ENCODE results near the gene BAHCC1.

The BAHCC1 gene

DNA sequence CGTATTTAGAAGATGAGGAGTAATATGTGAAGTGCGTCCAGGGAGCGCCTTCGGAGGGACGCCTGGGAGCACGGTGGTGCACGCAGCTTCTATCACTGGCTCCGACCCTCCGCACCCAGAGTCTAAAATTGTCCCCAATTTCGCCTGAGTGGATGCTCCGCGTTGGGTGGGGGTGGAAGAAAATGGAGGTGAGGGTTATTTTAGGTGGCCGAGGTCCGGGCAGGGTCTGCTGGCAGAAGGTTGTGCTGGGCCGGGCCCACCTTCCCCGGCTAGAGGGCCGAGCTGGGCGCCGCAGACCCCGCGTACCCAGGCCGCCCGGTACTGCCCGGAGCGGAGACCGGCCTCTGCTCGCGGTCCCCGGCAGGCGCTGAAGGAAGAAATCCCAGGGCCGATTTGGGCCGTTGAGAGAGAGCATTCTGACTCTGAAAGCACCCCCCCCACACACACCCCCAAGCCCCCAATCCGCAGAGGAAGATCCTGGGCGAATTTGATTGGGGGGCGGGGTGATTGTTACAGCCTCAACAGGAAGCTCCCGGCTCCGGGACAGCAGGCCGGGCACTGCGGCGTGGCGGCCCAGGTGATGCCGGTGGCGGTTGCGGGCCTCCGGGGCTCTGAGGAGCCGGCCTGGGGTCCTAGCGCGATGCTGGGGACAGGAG lies 3.0 kb downstream of the BAHCC1 start:
- no peak for DNase-seq (ENCODE audit: low spot score)

DNA sequence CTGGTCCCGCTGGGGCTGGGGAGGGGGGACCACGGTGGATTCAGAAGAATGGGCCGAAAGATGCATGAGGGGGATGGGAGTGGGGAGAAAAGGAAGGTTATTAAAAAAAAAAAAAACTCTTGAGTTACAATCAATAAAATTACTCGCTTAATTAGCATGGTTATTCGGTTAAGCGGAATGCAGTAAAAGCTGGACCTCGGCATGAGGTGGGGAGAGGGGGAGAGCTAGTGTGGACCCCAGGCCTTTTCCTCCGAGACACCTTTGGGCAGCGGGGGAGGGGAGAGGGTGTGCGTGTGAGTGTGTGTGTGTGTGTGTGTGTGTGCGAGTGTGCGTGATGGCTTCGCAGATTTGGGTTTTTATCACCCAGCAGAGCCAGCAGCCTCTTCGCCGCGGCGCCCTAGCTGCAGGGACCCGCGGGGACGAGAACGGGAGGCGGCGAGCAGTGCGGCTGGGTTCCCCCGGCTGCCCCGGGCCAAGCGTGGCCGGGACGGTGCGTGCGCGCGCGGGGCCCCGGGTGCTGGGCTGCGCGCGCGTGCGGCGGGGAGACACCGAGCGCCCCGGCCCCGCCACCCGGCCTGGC lies 3.7 kb downstream of the BAHCC1 start:
- no peak for DNase-seq (ENCODE audit: low spot score)

DNA sequence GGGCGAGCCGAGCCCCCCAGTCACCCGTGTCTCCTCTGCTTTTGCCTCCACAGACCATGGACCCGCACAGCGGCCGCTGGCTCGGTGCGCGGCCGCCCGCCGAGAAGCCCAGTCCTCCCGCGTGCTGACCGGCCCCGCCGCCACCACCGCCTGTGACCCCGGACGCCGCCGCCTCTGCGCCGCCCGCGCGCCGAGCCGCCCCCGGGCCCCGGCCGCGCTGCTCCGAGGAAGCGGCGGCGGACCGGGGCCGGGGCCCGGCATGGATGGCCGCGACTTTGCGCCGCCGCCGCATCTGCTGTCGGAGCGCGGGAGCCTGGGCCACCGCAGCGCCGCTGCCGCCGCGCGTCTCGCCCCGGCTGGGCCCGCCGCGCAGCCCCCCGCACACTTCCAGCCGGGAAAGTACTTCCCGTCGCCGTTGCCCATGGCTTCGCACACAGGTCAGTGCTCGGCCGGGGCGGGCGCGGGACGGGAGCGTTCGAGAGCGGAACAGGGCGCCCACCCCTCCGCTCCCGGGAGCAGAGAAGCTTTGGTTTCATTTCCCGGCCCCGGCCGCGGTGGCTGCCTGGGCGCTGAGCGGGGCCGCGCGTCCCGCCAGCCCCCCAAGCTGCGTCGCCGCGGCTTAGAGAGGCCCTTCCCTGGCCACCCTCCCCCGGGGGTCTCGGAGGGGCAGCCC lies 4.4 kb downstream of the BAHCC1 start:
- no peak for DNase-seq (ENCODE audit: low spot score)

DNA sequence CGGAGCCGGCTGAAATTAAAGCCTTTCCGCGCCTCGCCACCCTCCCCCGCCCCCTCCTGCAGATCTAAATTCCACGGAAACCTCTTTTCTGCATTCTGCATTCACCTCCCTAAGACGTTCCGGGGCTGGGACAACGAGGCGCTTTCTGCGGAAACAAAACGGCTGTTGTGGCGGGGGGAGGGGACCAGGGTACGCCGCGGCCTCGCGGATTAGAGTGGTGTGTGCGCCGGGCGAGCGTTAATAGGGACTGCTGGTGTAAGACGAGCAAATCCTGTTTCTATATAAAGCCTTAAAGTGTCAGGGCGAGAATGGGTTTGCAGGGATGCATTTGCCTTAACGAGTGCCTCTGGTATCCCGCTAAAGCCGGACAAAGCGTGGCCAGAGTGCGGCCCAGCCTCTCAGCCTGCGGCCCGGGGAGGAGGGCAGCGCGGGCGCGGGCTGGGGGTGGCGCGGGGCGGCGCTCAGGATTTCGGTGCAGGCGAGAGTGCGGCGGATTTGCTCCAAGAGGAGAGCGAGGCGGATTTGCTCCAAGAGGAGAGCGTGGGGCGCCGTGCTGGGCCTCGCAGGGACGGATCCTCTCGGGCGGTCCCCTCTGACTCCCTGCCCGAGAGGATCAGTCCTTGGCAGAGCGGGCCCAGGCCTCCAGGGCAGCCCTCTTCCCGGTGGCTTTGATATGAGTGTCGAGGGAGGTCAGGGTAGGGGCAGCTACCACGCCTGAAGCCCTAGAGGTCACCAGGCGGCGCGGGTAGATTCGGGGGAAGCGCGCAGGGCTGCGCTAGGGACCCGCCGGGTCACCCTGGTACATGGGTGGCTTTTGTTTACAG lies 5.1 kb downstream of the BAHCC1 start:
- no peak for DNase-seq (ENCODE audit: low spot score)

DNA sequence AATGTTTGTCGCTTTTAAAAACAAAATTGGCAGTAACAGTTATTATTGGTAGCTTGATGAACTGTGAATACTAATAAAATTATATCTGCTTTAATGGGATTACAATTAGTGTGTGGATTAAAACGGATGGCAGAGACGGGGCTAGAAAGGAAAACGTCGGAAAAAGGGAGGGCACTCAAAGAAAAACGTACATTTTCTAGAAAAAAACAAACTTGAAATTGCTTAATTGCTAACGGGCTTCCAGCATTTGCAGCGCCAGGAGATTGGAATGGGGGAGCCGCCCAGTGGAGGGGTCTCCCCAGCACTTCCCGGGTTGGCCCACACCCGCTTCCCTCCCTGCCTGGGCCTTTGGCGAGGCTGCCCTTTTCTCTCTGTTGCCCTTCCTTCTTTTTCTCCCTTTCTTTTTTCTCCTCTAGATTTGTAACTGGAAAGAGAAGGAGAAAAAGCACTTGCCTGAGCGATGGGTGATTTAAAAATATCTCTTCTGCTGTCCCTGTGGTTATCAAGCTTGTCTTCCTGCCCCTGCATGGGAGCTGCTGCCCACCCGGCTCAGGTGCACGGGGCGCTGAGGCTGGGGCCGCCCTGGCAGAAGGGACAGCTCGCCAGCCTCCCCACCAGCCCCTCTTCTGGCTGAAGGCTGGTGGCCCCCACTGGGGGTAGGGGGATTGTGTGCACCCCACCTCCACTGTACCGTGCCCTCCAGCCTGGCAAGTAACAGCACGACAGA lies 5.9 kb downstream of the BAHCC1 start:
- DNase-seq (ENCODE audit: low spot score) = no peak

DNA sequence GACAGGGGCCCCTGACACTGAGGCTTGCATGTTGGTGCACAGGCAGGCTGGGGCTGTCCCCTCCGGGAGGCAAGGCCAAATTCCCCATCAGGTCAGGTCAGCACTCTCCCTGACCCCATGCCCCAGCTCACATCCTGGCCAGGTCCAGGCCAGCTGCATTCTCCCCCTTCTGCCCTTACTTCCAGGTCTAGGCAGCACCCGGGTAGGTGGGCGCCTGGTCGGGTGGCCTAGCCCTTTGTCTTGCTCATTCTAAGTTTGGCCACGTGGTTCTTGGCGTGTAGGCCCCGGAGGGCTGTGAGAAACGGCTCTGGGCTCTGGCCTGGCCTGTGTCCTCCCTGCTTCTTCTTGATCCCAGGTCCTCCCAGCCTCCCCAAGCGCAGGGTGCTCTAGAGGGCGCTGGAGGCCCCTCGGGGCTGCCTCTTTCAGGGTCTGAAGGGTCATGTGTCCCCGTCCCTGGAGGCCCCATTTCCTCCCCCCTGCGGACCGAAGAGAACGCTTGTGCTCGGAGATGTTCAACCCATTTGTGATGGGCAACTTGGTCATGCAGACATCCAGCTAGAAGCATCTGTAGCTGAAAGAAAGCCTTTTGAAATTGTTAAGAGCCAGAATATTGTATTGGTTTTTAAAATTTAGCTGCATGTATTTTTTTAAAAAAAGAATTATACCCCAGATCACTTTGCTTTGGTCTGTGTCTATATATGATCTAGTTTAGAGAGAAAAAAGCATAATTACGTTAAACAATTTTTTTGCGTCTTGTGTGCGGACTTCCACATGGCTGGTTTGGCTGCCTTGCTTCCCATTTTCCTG lies 6.7 kb downstream of the BAHCC1 start:
- no peak for DNase-seq (ENCODE audit: low spot score)

DNA sequence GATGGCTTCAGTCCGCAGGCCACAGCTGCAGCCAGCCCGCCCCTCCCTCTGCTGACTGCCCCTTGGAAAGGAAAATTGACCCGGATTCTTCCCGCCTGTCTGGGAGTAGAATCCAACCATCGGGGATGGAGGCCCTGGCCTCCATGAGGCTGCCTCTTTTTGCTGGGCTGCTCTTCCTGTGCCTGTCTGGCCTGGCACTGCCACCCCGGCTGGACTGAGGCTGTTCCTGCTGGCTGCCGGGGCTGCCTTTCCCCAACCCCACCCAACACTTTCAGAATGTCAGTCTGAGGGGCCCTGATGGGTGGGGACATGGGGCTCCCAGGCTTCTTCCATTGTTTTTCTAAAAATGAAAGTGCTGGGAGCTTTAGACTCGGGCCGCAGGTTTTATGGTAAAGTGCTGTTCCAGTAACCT lies 7.3 kb downstream of the BAHCC1 start:
- no peak for DNase-seq (ENCODE audit: low spot score)

DNA sequence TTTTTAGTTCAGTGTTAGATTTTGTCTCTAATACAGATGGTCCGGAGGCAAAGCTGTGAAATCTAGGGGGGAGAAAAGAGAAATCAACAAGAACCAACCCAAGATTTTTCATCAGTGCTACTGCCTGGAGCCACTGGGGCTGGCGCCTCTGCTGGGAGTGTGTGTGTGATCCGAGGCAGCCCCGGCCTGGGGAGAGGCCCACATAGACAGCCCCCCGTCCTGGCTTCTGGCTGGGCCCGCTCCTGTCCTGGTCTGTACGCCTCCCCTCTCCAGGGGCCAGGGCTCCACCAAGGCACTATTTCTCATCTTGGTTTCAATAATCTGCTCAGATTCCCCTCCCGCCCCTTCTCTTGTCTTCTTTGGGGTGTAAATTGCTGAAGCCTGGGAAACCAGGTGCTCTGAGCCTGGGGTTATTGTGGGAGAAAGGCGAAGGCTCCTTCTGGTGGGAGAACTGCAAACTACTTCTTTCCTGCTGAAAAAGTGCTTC lies 7.8 kb downstream of the BAHCC1 start:
- DNase-seq (ENCODE audit: low spot score) = no peak

DNA sequence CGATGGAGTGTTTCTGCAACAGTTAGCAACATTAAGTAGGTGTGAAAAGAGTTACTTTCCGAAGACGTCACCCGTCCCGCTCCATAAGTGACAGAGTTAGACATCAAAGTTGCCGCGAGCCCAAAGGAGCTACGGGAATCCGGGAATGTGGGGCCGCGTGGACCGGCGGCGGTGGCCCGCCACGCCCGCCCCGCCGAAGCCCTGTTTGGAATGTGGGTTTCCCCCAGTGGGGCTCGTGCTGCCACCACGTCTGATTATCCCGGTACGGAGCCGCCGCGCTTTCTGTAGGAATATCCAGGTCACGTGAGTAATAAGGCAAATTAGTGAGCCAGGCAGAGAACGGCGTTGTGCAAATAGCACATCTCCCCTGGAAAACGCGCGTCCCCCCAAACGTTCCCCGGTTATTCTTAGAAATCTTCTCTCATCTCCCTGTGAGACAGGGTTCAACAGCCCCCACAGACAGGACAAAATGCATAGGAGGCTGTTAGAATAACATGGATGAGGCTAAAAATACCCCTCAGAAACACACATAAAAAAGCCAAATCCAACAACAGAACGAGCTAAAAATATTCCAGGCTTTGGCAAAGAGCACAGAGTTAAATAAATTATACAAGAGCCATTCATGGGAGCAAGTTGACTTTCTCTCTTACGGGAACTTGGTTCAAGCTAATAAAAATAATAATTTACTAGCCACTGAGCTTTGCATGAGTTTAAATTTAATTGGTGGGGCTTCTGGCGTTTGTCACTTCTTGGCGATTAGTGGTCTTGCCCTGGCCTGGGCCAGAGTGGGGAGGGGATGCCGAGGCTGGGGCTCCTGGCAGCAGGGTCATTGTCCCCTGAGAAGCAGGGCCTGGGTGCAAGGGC lies 8.6 kb downstream of the BAHCC1 start:
- DNase-seq (ENCODE audit: low spot score) = no peak

DNA sequence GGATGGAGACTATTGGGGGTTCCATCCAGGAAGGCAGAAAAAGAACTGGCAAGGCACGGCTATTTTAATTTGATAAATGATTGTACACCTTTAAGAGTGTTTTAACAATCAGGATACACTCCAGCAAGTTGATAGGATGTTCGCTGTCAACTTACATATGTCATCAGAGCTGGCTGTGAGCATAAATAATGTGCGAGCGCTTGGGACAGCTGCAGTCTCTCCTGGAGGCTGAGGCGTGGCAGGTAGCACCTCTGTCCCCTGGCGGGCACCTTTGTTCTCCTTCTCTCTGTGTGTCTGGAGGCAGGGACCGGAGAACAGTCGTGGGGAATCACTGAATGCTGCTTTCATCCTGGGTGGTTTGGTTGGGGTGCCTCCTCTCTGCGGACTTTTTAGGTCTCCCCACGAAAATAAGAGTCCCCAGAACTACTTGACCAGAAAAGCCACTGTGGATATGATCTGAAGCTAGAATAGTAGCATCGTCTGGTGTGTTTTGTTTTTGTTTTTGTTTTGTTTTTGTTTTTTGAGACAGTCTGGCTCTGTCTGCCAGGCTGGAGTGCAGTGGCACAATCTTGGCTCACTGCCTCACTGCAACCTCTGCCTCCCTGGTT lies 9.4 kb downstream of the BAHCC1 start:
- no peak for DNase-seq (ENCODE audit: low spot score)

DNA sequence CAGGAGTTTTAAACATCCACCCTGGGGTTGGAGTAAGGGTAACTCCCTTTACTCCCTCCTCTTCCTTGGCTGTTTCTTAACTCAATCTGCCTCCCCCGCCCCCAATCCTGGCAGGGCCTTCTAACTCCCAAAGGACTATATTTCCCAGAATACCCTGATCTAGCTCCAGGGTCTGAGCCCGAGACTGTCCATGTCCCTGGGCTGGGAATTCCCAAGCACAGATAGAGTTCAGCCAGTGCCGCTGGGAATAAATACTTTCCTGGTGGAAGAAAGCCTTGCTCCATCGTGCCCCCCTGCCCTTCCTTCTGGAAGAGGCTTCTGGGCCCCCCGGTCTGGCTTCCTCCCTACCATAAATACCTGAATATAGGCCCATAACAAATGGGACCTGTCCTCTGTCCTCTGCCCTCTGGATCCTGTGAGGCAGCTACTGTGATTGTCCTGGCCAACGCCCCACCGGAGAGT lies 10.2 kb downstream of the BAHCC1 start:
- no peak for DNase-seq (ENCODE audit: low spot score)

DNA sequence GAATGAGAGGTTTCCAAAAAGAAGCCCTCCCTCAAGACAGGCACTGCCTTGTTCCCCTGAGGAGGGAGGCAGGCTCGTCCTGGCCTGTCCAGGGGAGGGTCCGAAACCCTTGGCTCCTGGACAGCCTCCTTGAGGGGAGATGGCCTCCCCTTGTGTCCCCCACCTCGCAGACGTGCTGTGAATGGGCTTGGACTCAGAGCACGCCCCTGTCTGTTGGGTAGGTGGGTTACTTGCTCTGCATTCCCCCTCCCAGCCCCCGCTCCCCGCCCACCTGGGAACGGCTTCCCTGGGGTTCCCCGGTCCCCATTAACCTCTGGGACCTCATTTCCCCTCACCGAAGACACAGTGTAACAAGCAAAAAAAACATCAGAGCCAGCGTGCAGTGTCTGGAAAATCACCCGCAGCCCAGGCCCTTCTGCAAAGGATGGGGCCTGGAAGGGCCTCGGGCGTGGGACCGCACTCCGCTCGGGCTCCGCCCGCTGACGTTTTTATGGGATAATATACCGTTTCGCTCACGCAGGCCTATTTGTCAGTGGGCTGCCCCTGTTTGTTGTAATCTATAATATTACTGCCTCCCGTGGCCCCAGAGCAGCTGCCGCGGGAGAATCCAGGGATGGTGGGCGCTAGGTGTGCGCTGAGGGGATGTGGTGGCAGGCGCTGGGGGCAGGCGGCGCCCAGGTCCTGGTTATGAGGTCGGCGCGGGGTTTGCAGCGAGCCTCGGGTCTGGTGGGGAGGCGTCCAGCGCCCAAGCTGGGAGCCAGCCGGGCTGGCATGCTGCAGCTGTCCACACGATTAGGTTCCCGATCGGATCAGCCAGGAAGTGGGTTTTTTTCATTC lies 11.1 kb downstream of the BAHCC1 start:
- no peak for DNase-seq (ENCODE audit: low spot score)

DNA sequence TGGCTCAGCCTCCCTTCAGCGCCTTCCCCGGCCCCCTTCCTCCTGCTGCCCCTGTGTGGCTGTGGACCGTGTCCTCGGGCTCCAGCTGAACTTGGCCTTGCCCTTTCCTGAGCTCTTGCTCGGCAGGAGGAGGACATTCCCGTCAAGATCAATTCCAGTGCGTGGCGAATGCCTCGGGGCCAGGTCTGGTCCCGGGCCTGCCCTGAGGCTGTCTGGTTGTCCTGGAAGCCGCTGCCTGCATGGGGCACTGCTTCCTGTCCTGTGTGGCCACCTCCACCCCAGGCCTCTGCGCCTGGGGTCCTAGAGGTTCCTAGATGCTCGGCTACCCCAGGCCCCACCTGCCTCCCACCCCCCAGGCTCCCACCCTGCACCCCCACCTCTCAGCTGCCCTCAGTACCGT lies 12.8 kb downstream of the BAHCC1 start:
- DNase-seq (ENCODE audit: low spot score) = no peak

DNA sequence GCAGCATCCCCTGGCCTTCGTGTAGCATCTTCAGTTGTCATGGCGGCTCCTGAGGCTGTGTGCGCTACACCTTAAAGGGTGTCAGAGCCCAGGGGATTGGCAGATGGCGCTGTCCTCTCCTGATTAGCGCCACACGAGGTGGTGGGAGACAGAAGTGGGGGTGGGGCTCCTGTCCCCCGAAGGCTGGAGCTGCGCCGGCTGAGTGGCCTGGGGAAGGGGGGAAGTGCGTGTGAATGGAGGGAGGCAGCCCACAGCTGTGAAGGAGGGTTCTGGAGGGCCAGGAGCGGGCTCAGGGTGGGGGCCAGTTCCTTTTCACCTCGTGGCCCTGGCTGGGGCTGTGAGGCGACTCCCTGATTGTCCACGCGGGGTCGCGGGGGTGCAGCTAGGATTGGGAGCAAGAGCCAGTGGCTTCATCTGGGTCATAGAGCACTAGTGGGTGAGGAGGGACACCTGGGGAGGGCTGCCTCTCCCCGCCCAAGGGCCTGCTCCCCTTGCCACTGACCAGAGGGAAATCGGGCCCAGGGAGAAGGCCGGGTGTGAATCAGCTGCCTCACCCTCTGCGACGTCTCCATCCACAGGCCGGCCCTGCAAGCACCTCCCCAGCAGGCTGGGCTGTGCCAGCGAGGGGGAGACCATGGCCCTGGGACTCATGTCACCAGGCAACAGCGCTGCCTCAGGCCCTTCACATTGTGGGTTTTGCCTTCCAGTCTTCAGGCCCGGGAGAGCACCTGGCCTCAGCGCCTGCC lies 14.1 kb downstream of the BAHCC1 start:
- no peak for DNase-seq (ENCODE audit: low spot score)

DNA sequence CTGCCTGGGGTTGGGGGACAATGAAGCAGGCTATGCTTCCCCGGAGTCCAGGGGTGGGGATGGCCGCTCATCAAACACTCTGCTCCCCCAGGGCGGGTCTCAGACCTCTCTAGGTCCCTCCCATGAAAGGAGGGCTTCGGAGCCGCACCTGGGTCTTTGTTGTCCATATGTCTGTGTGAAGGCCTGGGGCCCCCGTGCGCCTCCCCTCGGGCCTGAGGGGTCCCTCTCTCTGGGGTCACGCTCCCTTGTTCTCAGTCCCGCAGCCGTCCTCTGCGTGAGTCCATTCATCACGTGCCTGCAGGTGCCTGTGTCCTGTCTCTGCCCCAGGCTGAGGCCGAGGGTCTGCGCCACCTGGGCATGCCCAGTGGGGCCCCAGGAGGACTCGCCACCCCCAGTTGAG lies 15.6 kb downstream of the BAHCC1 start:
- DNase-seq (ENCODE audit: low spot score) = no peak

DNA sequence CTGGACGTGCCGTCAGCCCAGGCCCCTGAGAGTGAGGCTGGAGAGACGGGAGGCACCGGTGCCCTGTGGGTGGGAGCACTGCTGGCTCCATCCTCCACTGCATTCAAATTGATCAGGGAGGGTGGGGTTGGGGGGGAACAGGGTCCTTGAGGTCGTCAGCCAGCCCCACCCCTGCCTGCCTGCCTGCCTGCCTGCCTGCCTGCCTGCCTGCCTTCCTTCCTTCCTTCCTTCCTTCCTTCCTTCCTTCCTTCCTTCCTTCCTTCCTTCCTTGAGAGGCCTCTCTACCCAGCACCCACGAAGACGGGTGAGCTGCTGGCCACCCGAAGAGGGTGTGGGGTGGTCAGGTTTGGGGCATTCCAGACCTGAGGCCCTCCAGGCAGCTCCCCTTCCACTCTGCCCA lies 16.0 kb downstream of the BAHCC1 start:
- DNase-seq (ENCODE audit: low spot score) = no peak

DNA sequence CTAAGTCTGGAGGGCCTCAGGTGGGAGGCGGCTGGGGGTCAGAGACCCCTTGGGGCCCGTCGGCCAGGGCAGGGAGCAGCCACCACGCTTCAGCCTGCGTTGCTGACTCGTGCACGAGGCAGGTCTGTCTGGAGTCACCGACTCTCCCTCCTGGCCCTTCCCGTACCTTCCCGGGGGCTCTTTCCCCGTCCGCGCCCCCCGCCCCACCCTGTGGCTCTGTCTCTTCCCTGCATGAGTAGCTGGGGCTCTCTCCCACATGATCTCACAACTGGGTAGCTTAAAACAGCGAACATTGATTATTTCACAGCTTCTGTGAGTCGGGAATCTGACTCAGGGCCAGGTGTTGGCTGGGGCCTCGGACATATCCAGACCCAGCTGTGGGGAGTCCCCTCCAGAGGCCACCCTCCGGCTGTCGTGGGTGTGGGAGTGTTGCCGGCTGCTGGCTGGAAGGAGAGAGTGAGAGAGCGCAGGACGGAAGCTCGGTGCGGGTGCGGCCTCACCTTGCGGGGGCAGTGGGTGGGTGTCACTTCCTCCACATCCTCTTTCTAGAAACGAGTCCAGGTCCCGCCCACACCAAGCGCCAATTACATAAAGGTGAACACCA lies 17.3 kb downstream of the BAHCC1 start:
- no peak for DNase-seq (ENCODE audit: low spot score)
